Measurements from ENCODE around the gene ZNF217.
A peak's percentile ranks its signal among the peaks of the same experiment; 100 is the strongest.

ZNF217 gene

GRCh38 chr20:53628076-53628475 lies 34.4 kb upstream of the ZNF217 start:
- no peak for TF ChIP-seq TCF12 (IDR thresholded peaks at IDR 0.05; ENCODE audit: low read depth)

DNA sequence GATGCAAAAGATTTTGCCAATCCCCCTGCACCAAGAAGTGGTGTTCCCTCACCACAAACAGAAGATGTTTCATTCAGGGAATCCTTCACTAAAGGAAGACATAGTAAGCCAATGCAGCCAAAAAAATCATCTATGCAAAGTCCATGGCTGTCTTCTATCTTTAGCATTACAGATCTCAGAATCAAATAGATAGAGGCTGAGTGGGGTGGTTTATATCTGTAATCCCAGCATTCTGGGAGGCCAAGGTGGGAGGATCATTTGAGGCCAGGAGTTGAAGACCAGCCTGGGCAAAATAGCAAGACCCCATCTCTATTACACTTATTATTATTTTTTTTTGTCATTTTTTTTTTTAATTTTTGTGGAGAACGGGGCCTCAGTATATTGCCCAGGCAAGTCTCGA lies 32.9 kb upstream of the ZNF217 start:
- TF ChIP-seq FOXM1 (IDR thresholded peaks at IDR 0.05; ENCODE audit: borderline replicate concordance, low read depth) = no peak
- no peak for TF ChIP-seq TAF1 (IDR thresholded peaks at IDR 0.05; ENCODE audit: low read depth)
- no peak for TF ChIP-seq CREB1 (IDR thresholded peaks at IDR 0.05; ENCODE audit: low read depth)
- TF ChIP-seq USF1 (IDR thresholded peaks at IDR 0.05) = no peak

GRCh38 chr20:53625311-53626129 lies 31.9 kb upstream of the ZNF217 start:
- TF ChIP-seq CREB1 (IDR thresholded peaks at IDR 0.05; ENCODE audit: low read depth) (no peak), YY1 (IDR thresholded peaks at IDR 0.05; ENCODE audit: low read depth) (no peak), REST (IDR thresholded peaks at IDR 0.05; ENCODE audit: low read depth) (no peak), ZBTB7A (IDR thresholded peaks at IDR 0.05; ENCODE audit: low read depth) (no peak), EGR1 (IDR thresholded peaks at IDR 0.05) (no peak), TAF1 (IDR thresholded peaks at IDR 0.05; ENCODE audit: low read depth) (no peak)

GRCh38 chr20:53623454-53624211 lies 30.0 kb upstream of the ZNF217 start:
- TF ChIP-seq FOXM1 (IDR thresholded peaks at IDR 0.05; ENCODE audit: borderline replicate concordance, low read depth) (no peak), YY1 (IDR thresholded peaks at IDR 0.05; ENCODE audit: low read depth) (peak; percentile 82), NFIC (IDR thresholded peaks at IDR 0.05) (0 out of 2 replicates have a peak, but pooled peaks have one; percentile 9), RAD21 (IDR thresholded peaks at IDR 0.05; ENCODE audit: low read depth) (no peak), CREB1 (IDR thresholded peaks at IDR 0.05; ENCODE audit: low read depth) (no peak), CEBPB (IDR thresholded peaks at IDR 0.05) (no peak), ZBTB7A (IDR thresholded peaks at IDR 0.05; ENCODE audit: low read depth) (no peak), REST (IDR thresholded peaks at IDR 0.05; ENCODE audit: low read depth) (no peak), EP300 (IDR thresholded peaks at IDR 0.05; ENCODE audit: borderline replicate concordance) (no peak), TAF1 (IDR thresholded peaks at IDR 0.05; ENCODE audit: low read depth) (peak; percentile 35; the same call in 1 of the 2 replicates), USF1 (IDR thresholded peaks at IDR 0.05) (no peak), EGR1 (IDR thresholded peaks at IDR 0.05) (no peak), TCF12 (IDR thresholded peaks at IDR 0.05; ENCODE audit: low read depth) (no peak), TEAD4 (IDR thresholded peaks at IDR 0.05) (no peak)
- TF ChIP-seq, protein P1, sequence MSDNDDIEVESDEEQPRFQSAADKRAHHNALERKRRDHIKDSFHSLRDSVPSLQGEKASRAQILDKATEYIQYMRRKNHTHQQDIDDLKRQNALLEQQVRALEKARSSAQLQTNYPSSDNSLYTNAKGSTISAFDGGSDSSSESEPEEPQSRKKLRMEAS (IDR thresholded peaks at IDR 0.05) = peak; percentile 74

GRCh38 chr20:53623134-53623453 lies 29.5 kb upstream of the ZNF217 start:
- TF ChIP-seq RAD21 (IDR thresholded peaks at IDR 0.05; ENCODE audit: low read depth) = no peak
- TF ChIP-seq CREB1 (IDR thresholded peaks at IDR 0.05; ENCODE audit: low read depth) = no peak
- TF ChIP-seq USF1 (IDR thresholded peaks at IDR 0.05) = no peak
- no peak for TF ChIP-seq FOXM1 (IDR thresholded peaks at IDR 0.05; ENCODE audit: borderline replicate concordance, low read depth)
- TF ChIP-seq TEAD4 (IDR thresholded peaks at IDR 0.05) = no peak
- TF ChIP-seq CEBPB (IDR thresholded peaks at IDR 0.05) = no peak
- no peak for TF ChIP-seq YY1 (IDR thresholded peaks at IDR 0.05; ENCODE audit: low read depth)
- no peak for TF ChIP-seq NFIC (IDR thresholded peaks at IDR 0.05)
- TF ChIP-seq TAF1 (IDR thresholded peaks at IDR 0.05; ENCODE audit: low read depth) = no peak
- TF ChIP-seq, protein P1 (IDR thresholded peaks at IDR 0.05) = no peak
- TF ChIP-seq ZBTB7A (IDR thresholded peaks at IDR 0.05; ENCODE audit: low read depth) = no peak
- no peak for TF ChIP-seq TCF12 (IDR thresholded peaks at IDR 0.05; ENCODE audit: low read depth)
- no peak for TF ChIP-seq REST (IDR thresholded peaks at IDR 0.05; ENCODE audit: low read depth)
- no peak for TF ChIP-seq EP300 (IDR thresholded peaks at IDR 0.05; ENCODE audit: borderline replicate concordance)

Data from Ishikawa (cell line).